Muscle layer of duodenum (tissue), 2 donors: ENCODE results near the gene GALNT17.

Source experiments
- H3K27ac ChIP-seq: one replicate; pipeline ENCODE4 v1.7.0; 2013; ENCODE audit warnings: mild to moderate bottlenecking, low read length
- H3K27me3 ChIP-seq: one replicate; pipeline ENCODE4 v1.7.0; 2013; ENCODE audit warnings: low read depth, mild to moderate bottlenecking, control low read depth, low read length
- H3K36me3 ChIP-seq, 2 donors: one replicate each; pipeline ENCODE4 v1.7.0; 2013; ENCODE audit warnings: low read length in 2 of 2, control low read depth in 1 of 2, mild to moderate bottlenecking in 1 of 2; ENCODE audit not compliant: insufficient read depth in 2 of 2, control insufficient read depth in 1 of 2
- H3K4me1 ChIP-seq, 2 donors: one replicate each; pipeline ENCODE4 v1.7.0; 2013; ENCODE audit warnings: low read length in 2 of 2, mild to moderate bottlenecking in 2 of 2, control low read depth in 1 of 2, moderate library complexity in 1 of 2; ENCODE audit not compliant: insufficient read depth in 2 of 2, control insufficient read depth in 1 of 2
- H3K4me3 ChIP-seq, 2 donors: one replicate each; pipeline ENCODE4 v1.7.0; 2013; ENCODE audit warnings: low read length in 2 of 2, low read depth in 1 of 2, mild to moderate bottlenecking in 1 of 2
- H3K9me3 ChIP-seq, 2 donors: one replicate each; pipeline ENCODE4 v1.7.0; 2013; ENCODE audit warnings: low read length in 2 of 2, control low read depth in 1 of 2, mild to moderate bottlenecking in 1 of 2; ENCODE audit not compliant: control insufficient read depth in 1 of 2
- donor health status: healthy.

Gene GALNT17

DNA sequence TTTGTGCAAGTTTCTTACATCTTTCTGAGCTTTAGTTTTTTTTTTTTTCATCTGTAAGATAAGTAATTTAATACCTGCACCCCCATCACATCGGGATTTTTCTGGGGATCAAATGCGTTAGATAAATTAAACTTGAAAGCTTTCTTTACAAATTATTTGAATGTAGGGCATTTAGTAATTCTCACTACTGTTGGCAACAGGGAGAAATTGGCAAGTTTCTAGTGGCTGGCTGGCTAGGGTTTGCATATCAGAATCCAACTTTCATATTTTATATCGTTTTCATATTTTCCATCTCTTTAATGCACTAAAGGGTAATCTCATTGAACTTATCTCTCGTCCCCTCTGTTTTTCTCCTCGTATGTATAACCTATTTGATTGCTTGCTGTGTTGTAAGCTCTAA is 412.9 kb downstream of the GALNT17 start:
- Histone ChIP-seq H3K4me1 (no peaks in the 10 kb centered on the region), H3K27ac (no peak overlapping the region), H3K36me3 (no peaks in the 10 kb centered on the region), H3K27me3 (no peaks in the 10 kb centered on the region), H3K4me3 (no peak overlapping the region), H3K9me3 (no peaks in the 10 kb centered on the region)

DNA sequence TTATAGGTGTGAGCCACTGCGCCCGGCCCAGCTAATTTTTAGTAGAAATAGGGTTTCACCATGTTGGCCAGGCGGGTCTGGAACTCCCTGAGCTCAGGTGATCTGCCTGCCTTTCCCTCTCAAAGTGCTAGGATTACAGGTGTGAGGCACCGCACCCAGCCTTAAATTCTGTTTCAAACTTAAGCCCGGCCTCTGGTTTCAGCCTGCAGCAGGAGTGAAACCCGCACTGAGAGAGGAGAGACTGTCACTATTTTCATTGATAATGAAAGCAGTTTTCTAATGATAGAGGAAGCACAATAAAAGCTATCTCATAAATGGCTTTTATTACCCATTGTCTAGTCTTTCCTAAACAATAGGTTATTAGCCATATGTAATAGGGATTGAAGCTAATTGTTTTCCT is 415.5 kb downstream of the GALNT17 start:
- Histone ChIP-seq H3K4me1 (no peaks in the 10 kb centered on the region), H3K9me3 (no peaks in the 10 kb centered on the region), H3K36me3 (no peaks in the 10 kb centered on the region), H3K27me3 (no peaks in the 10 kb centered on the region), H3K4me3 (no peak overlapping the region), H3K27ac (no peak overlapping the region)

DNA sequence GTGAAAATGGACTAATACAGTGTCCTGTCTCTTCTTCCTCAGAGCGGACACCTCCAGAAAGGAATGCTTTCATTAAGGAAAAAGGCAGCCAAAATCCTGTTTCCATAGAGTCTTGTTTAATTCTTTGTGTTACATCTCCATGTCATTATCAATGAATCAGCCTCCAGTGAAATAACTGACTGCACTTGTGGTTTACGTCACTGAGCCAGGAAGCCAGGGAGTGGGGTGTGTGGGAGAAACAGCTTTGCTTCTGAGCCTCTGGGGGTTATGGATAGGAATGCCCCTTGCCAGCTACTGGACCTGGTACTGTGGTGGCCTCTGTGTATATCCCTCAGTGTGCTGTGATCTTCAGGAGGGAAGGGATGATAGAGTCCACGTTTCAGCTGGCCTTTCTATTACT is 416.8 kb downstream of the GALNT17 start:
- Histone ChIP-seq H3K27me3 (no peaks in the 10 kb centered on the region), H3K36me3 (no peaks in the 10 kb centered on the region), H3K4me3 (no peak overlapping the region), H3K9me3 (no peaks in the 10 kb centered on the region), H3K4me1 (no peaks in the 10 kb centered on the region), H3K27ac (no peak overlapping the region)

DNA sequence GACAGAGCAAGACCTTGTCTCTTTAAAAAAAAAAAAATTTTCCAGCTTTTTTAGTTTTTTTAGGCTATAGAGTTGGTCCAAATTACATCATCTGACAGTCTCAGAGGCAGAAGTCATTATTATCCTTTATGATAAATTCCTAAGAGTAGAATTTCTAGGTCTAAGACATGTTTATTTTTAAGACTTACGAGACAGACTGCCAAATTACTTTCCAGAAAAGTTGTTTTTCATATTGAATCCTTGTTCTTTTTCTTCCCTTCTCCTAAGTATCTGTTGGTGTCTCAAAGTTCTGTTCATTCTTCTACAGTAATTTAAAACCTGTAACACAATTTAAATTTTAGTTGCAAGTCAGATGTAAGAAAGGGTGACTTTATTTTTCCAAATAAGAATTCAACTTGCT is 421.4 kb downstream of the GALNT17 start:
- H3K4me3 ChIP-seq = no peak overlapping the region
- H3K27ac ChIP-seq = no peak overlapping the region
- H3K4me1 ChIP-seq = no peaks in the 10 kb centered on the region
- H3K36me3 ChIP-seq = no peaks in the 10 kb centered on the region
- H3K9me3 ChIP-seq = no peaks in the 10 kb centered on the region
- no peaks in the 10 kb centered on the region for H3K27me3 ChIP-seq

DNA sequence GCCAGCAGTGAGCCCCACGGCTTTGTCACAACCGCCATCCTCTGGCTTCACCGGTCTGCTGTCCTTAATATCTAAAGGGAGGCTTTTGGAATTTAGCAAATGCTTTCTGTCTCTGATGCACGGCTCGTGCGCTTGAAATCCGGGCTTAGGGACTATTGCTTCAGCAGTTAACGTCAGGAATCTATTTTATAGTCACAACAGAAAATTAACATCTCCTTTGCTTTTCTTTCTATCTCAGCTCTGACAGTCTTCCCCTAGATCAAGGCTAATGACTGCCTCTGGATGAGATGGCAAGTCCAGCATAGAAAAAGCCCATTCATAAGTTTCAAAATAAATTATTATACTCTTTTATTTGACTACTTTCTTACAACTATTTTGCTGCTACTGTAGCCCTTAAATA is 423.8 kb downstream of the GALNT17 start:
- no peaks in the 10 kb centered on the region for H3K9me3 ChIP-seq
- no peak overlapping the region for H3K4me3 ChIP-seq
- no peak overlapping the region for H3K27ac ChIP-seq
- no peaks in the 10 kb centered on the region for H3K4me1 ChIP-seq
- H3K36me3 ChIP-seq = no peaks in the 10 kb centered on the region
- no peaks in the 10 kb centered on the region for H3K27me3 ChIP-seq

DNA sequence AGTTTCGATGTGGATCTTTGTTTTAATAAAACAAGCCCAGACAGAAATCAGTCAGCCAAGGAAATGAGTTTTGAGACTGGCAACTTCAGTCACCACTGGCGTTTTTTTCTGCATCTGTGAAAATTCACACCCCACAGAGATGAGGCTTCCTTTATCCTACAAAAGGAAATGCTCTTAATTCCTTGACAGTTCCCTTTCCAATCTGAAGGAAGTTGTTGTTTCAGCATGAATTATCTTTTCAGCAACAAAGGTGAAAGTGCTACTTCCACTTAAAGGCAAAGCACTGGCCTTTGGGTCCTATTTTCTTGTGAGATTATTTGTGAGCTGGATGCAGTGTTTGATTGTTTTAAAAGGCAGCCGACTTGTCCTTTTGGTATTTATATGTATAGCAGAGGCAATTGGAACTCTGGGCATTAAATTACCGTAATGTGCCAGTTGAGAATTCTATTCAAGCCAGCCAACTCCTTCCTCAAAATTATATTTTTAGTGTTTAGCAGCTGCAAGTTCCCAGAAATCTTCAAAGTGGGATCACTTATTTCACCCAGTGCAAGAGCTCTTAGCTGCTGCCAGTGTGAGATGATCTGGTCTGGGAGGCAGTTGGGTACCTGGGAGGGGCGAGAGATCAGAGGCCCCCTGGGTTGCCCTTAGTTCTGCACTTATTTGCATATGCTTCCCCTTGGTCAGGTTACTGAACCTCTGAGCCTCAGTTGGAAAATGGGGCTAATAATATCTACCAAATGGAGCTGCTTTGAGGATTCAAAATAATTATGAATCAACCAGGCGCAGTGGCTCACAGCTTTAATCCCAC is 427.1 kb downstream of the GALNT17 start:
- Histone ChIP-seq H3K9me3 (no peaks in the 10 kb centered on the region), H3K36me3 (no peaks in the 10 kb centered on the region), H3K27me3 (no peaks in the 10 kb centered on the region), H3K4me3 (no peak overlapping the region), H3K4me1 (no peaks in the 10 kb centered on the region), H3K27ac (no peak overlapping the region)

DNA sequence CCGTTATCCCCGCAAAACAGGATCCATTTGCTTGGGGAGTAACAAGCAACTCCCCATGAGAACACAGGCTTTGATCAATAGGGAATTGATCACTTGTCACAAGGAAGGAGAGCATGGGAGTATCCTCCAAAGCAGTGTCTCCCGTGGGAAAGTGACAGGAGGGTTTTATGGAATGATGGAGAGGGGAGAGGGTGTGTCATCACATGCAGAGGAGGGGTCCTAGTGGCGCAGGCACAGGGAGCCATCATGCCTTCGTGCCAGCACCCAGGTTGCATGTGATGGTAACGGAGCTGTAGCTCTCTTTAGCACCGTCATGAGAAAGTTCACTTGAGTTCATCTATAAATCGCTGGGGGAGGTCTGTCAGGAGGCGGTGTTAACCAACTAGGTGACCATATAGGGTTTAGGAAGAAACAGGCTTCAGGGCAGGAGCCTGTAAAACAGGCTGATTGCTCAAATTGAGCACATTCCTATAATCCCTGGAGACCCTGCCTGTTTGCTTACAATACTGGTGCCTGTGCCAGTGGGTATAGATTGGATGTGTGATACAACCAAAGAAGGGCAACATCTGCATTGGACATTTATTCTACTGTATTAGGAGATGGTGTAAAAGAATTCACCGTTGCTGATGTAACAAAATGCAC is 428.5 kb downstream of the GALNT17 start:
- no peaks in the 10 kb centered on the region for H3K9me3 ChIP-seq
- H3K4me3 ChIP-seq = no peak overlapping the region
- no peaks in the 10 kb centered on the region for H3K27me3 ChIP-seq
- no peaks in the 10 kb centered on the region for H3K4me1 ChIP-seq
- H3K27ac ChIP-seq = no peak overlapping the region
- no peaks in the 10 kb centered on the region for H3K36me3 ChIP-seq

DNA sequence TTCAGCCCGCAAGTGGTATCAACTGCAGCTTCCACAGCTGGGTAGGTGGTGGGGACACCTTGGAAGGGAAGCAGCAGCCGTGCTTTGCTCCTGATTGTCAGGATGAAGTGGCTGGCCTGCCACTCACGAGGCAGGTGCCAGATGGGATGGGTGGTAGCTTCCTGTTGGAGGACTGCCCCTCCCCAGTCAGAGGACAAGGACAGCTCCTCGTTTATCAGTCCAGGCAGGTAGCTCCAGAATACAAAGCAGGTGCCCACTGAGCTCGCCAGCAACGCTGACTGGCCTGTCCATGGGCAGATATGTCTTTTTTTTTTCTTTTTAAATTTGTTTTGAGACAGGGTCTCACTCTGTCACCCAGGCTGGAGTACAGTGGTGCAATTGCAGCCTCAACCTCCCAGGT is 431.3 kb downstream of the GALNT17 start:
- Histone ChIP-seq H3K4me3 (no peak overlapping the region), H3K9me3 (no peaks in the 10 kb centered on the region)

DNA sequence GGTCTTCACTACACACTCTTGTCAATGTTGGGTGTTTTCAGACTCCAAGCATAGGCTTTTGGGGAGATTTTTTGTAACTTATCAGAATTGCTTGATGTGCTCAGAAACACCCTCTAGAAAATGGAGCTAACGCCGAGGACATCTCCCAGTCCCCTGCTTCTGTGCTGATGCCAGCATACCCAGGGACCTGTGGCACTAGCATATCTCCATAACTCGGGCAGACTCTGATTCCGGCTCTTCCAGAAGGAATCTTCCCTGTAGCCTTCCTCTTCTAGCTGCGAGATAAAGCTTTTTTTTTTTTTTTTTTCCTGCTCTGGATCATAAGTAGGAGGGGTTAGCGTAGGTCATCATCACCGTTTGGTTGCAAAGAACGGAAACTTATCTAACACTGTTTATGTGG is 434.4 kb downstream of the GALNT17 start:
- Histone ChIP-seq H3K4me1 (no peaks in the 10 kb centered on the region), H3K36me3 (no peaks in the 10 kb centered on the region), H3K4me3 (no peak overlapping the region), H3K27ac (no peak overlapping the region), H3K27me3 (no peaks in the 10 kb centered on the region), H3K9me3 (peaks cover 0 to 3% of the 10 kb centered on the region in 2 donors)

More for the DNA sequence above, 431.3 kb downstream of the GALNT17 start:
- Histone ChIP-seq H3K36me3 (no peaks in the 10 kb centered on the region), H3K27me3 (no peaks in the 10 kb centered on the region), H3K4me1 (no peaks in the 10 kb centered on the region), H3K27ac (no peak overlapping the region)

DNA sequence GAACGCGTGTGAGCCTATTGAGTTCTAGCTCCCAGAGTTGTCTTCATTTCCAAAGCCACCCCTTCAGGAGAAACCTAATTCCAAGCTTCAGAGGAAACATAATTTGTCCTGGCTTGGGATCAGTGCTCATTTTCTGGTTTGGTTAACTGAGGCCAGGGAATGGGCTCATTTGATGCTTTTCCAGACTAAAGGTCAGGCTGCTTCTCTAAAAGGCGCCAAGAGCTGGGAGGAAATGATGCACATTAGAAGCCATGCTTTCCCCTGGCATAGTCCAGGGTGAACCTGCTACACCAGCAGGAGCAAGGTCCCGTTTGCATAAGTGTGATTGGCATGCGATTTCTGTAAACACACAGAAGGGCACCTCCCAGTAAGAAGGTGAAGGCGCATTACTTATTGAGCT is 435.0 kb downstream of the GALNT17 start:
- Histone ChIP-seq H3K36me3 (no peaks in the 10 kb centered on the region), H3K4me1 (no peaks in the 10 kb centered on the region), H3K27me3 (no peaks in the 10 kb centered on the region), H3K27ac (no peak overlapping the region), H3K4me3 (no peak overlapping the region), H3K9me3 (peaks cover 0 to 3% of the 10 kb centered on the region in 2 donors)

DNA sequence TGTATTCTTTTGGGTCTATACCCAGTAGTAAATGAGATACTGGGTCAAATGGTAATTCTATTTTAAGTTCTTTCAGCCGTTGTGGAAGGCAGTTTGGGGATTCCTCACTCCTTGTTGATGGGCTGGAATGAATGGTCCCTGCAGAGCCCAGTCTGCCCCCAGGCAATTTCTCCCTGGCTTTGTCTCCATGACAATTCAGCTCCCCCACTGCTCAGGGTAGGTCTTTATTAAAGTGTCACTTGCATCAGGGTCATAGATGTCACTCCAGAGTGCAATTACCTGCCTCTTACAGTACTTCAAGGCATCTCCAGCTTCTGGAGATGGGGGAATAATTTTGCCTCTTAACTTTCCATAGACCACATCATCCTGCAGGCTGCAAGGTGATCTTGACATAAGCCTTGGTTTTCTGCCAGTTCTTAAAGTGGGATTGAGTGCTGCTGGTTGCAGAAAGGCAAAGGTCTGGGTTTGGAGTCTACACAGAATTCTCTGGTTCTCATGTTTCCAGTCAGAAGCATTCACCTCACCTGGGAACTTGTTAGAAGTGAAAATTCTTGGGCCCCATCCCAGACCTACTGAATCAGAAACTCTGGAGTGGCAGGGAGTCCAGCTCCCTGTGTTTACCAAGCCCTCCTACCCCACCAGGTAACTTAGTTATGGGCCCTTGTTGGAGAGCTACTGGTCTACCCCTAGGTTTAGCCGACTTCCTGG is 442.4 kb downstream of the GALNT17 start:
- no peaks in the 10 kb centered on the region for H3K4me1 ChIP-seq
- H3K4me3 ChIP-seq = no peak overlapping the region
- peaks cover 0 to 2% of the 10 kb centered on the region in 2 donors for H3K9me3 ChIP-seq
- no peaks in the 10 kb centered on the region for H3K36me3 ChIP-seq
- H3K27me3 ChIP-seq = no peaks in the 10 kb centered on the region
- no peak overlapping the region for H3K27ac ChIP-seq
